ENCODE measurements around the gene HDAC9.

- no peak for TF ChIP-seq YY1 (IDR thresholded peaks at IDR 0.05; ENCODE audit: insufficient read depth, insufficient read length)
- TF ChIP-seq ZNF274 (IDR thresholded peaks at IDR 0.05; ENCODE audit: low read depth, low read length): no peak
Observed at GRCh38 chr7:18538554-18539250, 43.2 kb downstream of the HDAC9 start.
